Dedifferentiated amniotic fluid mesenchymal stem cell (primary cell): ENCODE measurements around the gene SLC7A6.

ENCODE experiments used
- DNase-seq: peaks from one replicate; pipeline ENCODE4 v3.0.0-alpha.2; 2016; ENCODE audit errors: extremely low spot score

SLC7A6 gene

GRCh38 chr16:68264128-68265077, at the start of gene SLC7A6:
TSS of gene SLC7A6 (plus strand) at chr16:68264526. CDS start at chr16:68274727, 10,201 bp downstream.
- DNase-seq = peak; percentile 50

GRCh38 chr16:68214726-68215125, 49.6 kb upstream of the SLC7A6 start:
- DNase-seq = no peak

GRCh38 chr16:68215302-68215701, 49.0 kb upstream of the SLC7A6 start:
- no peak for DNase-seq

- DNase-seq = no peak
Observed at GRCh38 chr16:68216240-68216639, 48.1 kb upstream of the SLC7A6 start.

GRCh38 chr16:68217506-68217905, 46.8 kb upstream of the SLC7A6 start:
- DNase-seq = no peak

GRCh38 chr16:68219725-68220351, 44.5 kb upstream of the SLC7A6 start:
- DNase-seq = no peak

GRCh38 chr16:68223072-68223471, 41.3 kb upstream of the SLC7A6 start:
- DNase-seq = no peak

- no peak for DNase-seq
Observed at GRCh38 chr16:68226116-68226515, 38.2 kb upstream of the SLC7A6 start.

- DNase-seq = no peak
Observed at GRCh38 chr16:68227183-68227793, 37.0 kb upstream of the SLC7A6 start.

- DNase-seq = no peak
Observed at GRCh38 chr16:68227850-68228553, 36.3 kb upstream of the SLC7A6 start.

GRCh38 chr16:68228652-68229051, 35.7 kb upstream of the SLC7A6 start:
- DNase-seq = no peak

- peak; percentile 68 for DNase-seq
Observed at GRCh38 chr16:68229431-68230175, 34.7 kb upstream of the SLC7A6 start.

- no peak for DNase-seq
Observed at GRCh38 chr16:68230176-68230571, 34.2 kb upstream of the SLC7A6 start.

- DNase-seq = no peak
Observed at GRCh38 chr16:68230956-68231355, 33.4 kb upstream of the SLC7A6 start.

GRCh38 chr16:68231384-68232136, 32.8 kb upstream of the SLC7A6 start:
- no peak for DNase-seq

GRCh38 chr16:68232335-68232734, 32.0 kb upstream of the SLC7A6 start:
- DNase-seq = no peak

GRCh38 chr16:68233085-68233834, 31.1 kb upstream of the SLC7A6 start:
- DNase-seq = no peak

- DNase-seq = no peak
Observed at GRCh38 chr16:68233835-68234187, 30.5 kb upstream of the SLC7A6 start.

- no peak for DNase-seq
Observed at GRCh38 chr16:68234188-68235107, 29.9 kb upstream of the SLC7A6 start.
